GM06990 (cell line): ENCODE measurements around the gene SLC35D3.
A peak's percentile ranks its signal among the peaks of the same experiment; 100 is the strongest.

Source experiments
- DNase-seq: peaks from one replicate; pipeline ENCODE4 v3.0.0-alpha.2; 2011; ENCODE audit not compliant: insufficient read length; ENCODE audit errors: extremely low read depth
- H3K27me3 ChIP-seq: replicated peaks from 2 replicates; pipeline ENCODE4 v1.6.0; 2011; ENCODE audit warnings: low read length; ENCODE audit not compliant: control insufficient read depth, insufficient read depth
- H3K36me3 ChIP-seq: 2 replicates; pipeline ENCODE4 v1.5.1; 2011; ENCODE audit warnings: low read length; ENCODE audit not compliant: control insufficient read depth, insufficient read depth
- H3K4me3 ChIP-seq: replicated peaks from 2 replicates; pipeline ENCODE4 v1.5.1; 2011; ENCODE audit warnings: low read depth, mild to moderate bottlenecking, control low read depth, low read length
- CTCF ChIP-seq: IDR thresholded peaks from 2 replicates; pipeline ENCODE4 v1.5.1; 2011; ENCODE audit warnings: low read length, control low read depth, mild to moderate bottlenecking, inconsistent platforms; ENCODE audit not compliant: insufficient read depth, poor library complexity, severe bottlenecking

The SLC35D3 gene

GRCh38 chr6:136926383-136926782, 4.3 kb downstream of the SLC35D3 start:
- no peak for DNase-seq
- no peak overlapping the region for H3K4me3 ChIP-seq
- no peaks in the 10 kb centered on the region; the same call in none of the 2 replicates for H3K27me3 ChIP-seq
- no peak for TF ChIP-seq CTCF
- H3K36me3 ChIP-seq = no peaks in the 10 kb centered on the region

- Histone ChIP-seq H3K27me3 (no peaks in the 10 kb centered on the region; the same call in none of the 2 replicates), H3K36me3 (no peaks in the 10 kb centered on the region), H3K4me3 (no peak overlapping the region)
- peak; percentile 42 for TF ChIP-seq CTCF
- DNase-seq = no peak
Measured at GRCh38 chr6:136927292-136927691, 5.2 kb downstream of the SLC35D3 start.

GRCh38 chr6:136930528-136930927, 8.4 kb downstream of the SLC35D3 start:
- no peaks in the 10 kb centered on the region for H3K36me3 ChIP-seq
- H3K27me3 ChIP-seq = no peaks in the 10 kb centered on the region
- TF ChIP-seq CTCF = no peak
- H3K4me3 ChIP-seq = no peak overlapping the region
- DNase-seq = no peak

GRCh38 chr6:136932599-136932998, 10.5 kb downstream of the SLC35D3 start:
- DNase-seq = no peak
- H3K27me3 ChIP-seq = no peaks in the 10 kb centered on the region
- no peaks in the 10 kb centered on the region for H3K36me3 ChIP-seq
- no peak for TF ChIP-seq CTCF
- H3K4me3 ChIP-seq = no peak overlapping the region

- no peak overlapping the region for H3K4me3 ChIP-seq
- DNase-seq = no peak
- no peaks in the 10 kb centered on the region for H3K27me3 ChIP-seq
Measured at GRCh38 chr6:136945072-136945471, 23.0 kb downstream of the SLC35D3 start.

More at GRCh38 chr6:136945072-136945471, 23.0 kb downstream of the SLC35D3 start:
- no peaks in the 10 kb centered on the region for H3K36me3 ChIP-seq
- TF ChIP-seq CTCF = no peak
